H9 (cell line): ENCODE measurements around the gene HASPIN. TPM values are rescaled to one million over a fixed set of nuclear protein-coding genes. Genes with fewer than 3 reads are reported as not detected.

Source experiments
- DNase-seq: peaks from one replicate; pipeline ENCODE4 v3.0.0-alpha.2; 2017
- H2AFZ ChIP-seq: one replicate; pipeline ENCODE4 v1.6.1; 2013; ENCODE audit warnings: mild to moderate bottlenecking, low read length, control low read depth, moderate library complexity
- H2AK5ac ChIP-seq: 2 replicates; pipeline ENCODE4 v1.6.1; 2013; ENCODE audit warnings: low read length, control low read depth, mixed read lengths; ENCODE audit not compliant: insufficient read length
- H2BK120ac ChIP-seq: one replicate; pipeline ENCODE4 v1.6.1; 2013; ENCODE audit warnings: low read depth, mild to moderate bottlenecking, low read length, control low read depth, inconsistent platforms; ENCODE audit not compliant: poor library complexity, severe bottlenecking
- H2BK12ac ChIP-seq: 2 replicates; pipeline ENCODE4 v1.6.1; 2013; ENCODE audit warnings: low read length, control low read depth, mixed read lengths, low read depth; ENCODE audit not compliant: insufficient read length
- H2BK15ac ChIP-seq: 2 replicates; pipeline ENCODE4 v1.6.1; 2013; ENCODE audit warnings: low read depth, low read length, control low read depth
- H2BK20ac ChIP-seq: one replicate; pipeline ENCODE4 v1.6.1; 2013; ENCODE audit warnings: low read depth, mild to moderate bottlenecking, low read length, control low read depth, inconsistent platforms; ENCODE audit not compliant: poor library complexity, severe bottlenecking
- H2BK5ac ChIP-seq: 2 replicates; pipeline ENCODE4 v1.6.1; 2013; ENCODE audit warnings: low read length, control low read depth, mixed read lengths; ENCODE audit not compliant: insufficient read length
- H3K14ac ChIP-seq: 2 replicates; pipeline ENCODE4 v1.6.1; 2013; ENCODE audit warnings: low read length, control low read depth; ENCODE audit not compliant: insufficient read depth
- H3K18ac ChIP-seq: 2 replicates; pipeline ENCODE4 v1.6.1; 2013; ENCODE audit warnings: low read depth, mild to moderate bottlenecking, mixed read lengths, low read length, control low read depth; ENCODE audit not compliant: insufficient read length
- H3K23ac ChIP-seq: 2 replicates; pipeline ENCODE4 v1.6.1; 2013; ENCODE audit warnings: low read length, control low read depth, mixed read lengths, low read depth; ENCODE audit not compliant: insufficient read length
- H3K23me2 ChIP-seq: 2 replicates; pipeline ENCODE4 v1.6.1; 2013; ENCODE audit warnings: low read depth, mild to moderate bottlenecking, mixed read lengths, low read length, control low read depth; ENCODE audit not compliant: insufficient read length, poor library complexity, severe bottlenecking
- H3K27ac ChIP-seq: 2 replicates; pipeline ENCODE4 v1.5.1; 2013; ENCODE audit warnings: low read length, control low read depth, mixed read lengths, low read depth; ENCODE audit not compliant: insufficient read length
- H3K27me3 ChIP-seq: 2 replicates; pipeline ENCODE4 v1.6.1; 2013; ENCODE audit warnings: low read length, control low read depth, inconsistent platforms; ENCODE audit not compliant: insufficient read depth
- H3K4ac ChIP-seq: 2 replicates; pipeline ENCODE4 v1.6.1; 2013; ENCODE audit warnings: low read depth, mild to moderate bottlenecking, control low read depth, inconsistent platforms, low read length, moderate library complexity
- H3K4me1 ChIP-seq: 2 replicates; pipeline ENCODE4 v1.6.1; 2013; ENCODE audit warnings: low read length, control low read depth, inconsistent platforms; ENCODE audit not compliant: insufficient read depth
- H3K4me2 ChIP-seq: 2 replicates; pipeline ENCODE4 v1.6.1; 2013; ENCODE audit warnings: low read length, control low read depth, mixed read lengths; ENCODE audit not compliant: insufficient read length, insufficient read depth
- H3K56ac ChIP-seq: 2 replicates; pipeline ENCODE4 v1.6.1; 2013; ENCODE audit warnings: low read depth, mild to moderate bottlenecking, mixed read lengths, low read length, control low read depth; ENCODE audit not compliant: insufficient read length
- H3K79me1 ChIP-seq: 2 replicates; pipeline ENCODE4 v1.6.1; 2013; ENCODE audit warnings: low read depth, mild to moderate bottlenecking, moderate library complexity, low read length, control low read depth, inconsistent platforms; ENCODE audit not compliant: insufficient read depth, poor library complexity, severe bottlenecking
- H3K79me2 ChIP-seq: 2 replicates; pipeline ENCODE4 v1.6.1; 2013; ENCODE audit warnings: low read length, control low read depth, inconsistent platforms; ENCODE audit not compliant: insufficient read depth
- H3K9ac ChIP-seq: 2 replicates; pipeline ENCODE4 v1.6.1; 2013; ENCODE audit warnings: low read length, control low read depth, mixed read lengths; ENCODE audit not compliant: insufficient read length; ENCODE audit errors: extremely low read depth
- H3K9me3 ChIP-seq: one replicate; pipeline ENCODE4 v1.6.1; 2013; ENCODE audit warnings: low read depth, low read length, inconsistent platforms; ENCODE audit not compliant: control insufficient read depth
- H3T11ph ChIP-seq: one replicate; pipeline ENCODE4 v1.6.1; 2013; ENCODE audit warnings: mild to moderate bottlenecking, low read length, control low read depth, inconsistent platforms
- H4K20me1 ChIP-seq: one replicate; pipeline ENCODE4 v1.6.1; 2013; ENCODE audit not compliant: control insufficient read depth, insufficient read length, insufficient read depth
- H4K5ac ChIP-seq: 2 replicates; pipeline ENCODE4 v1.6.1; 2013; ENCODE audit warnings: low read depth, mild to moderate bottlenecking, mixed read lengths, low read length, control low read depth; ENCODE audit not compliant: insufficient read length
- H4K8ac ChIP-seq: replicated peaks from 2 replicates; pipeline ENCODE4 v1.6.1; 2013; ENCODE audit warnings: low read length, control low read depth, mixed read lengths, low read depth; ENCODE audit not compliant: insufficient read length
- H4K91ac ChIP-seq: 2 replicates; pipeline ENCODE4 v1.6.1; 2013; ENCODE audit warnings: low read depth, mild to moderate bottlenecking, moderate library complexity, mixed read lengths, low read length, control low read depth; ENCODE audit not compliant: insufficient read length
- H3K27ac Mint-ChIP-seq, 3 experiments: 2 replicates in 2 of 3; 3 replicates in 1 of 3; pipeline ENCODE4 v1.8.0; 2020 to 2021; ENCODE audit warnings: mixed read lengths in 3 of 3, mild to moderate bottlenecking in 1 of 3, moderate library complexity in 1 of 3
- H3K27me3 Mint-ChIP-seq: 2 replicates; pipeline ENCODE4 v1.8.0; 2021; ENCODE audit warnings: low read depth, mild to moderate bottlenecking, moderate library complexity, mixed read lengths
- H3K36me3 Mint-ChIP-seq, 3 experiments: 2 replicates in 2 of 3; 3 replicates in 1 of 3; pipeline ENCODE4 v1.8.0; 2020 to 2021; ENCODE audit warnings: low read depth in 3 of 3, mixed read lengths in 3 of 3; ENCODE audit not compliant: insufficient read depth in 1 of 3
- H3K4me1 Mint-ChIP-seq, 2 experiments: 2 replicates each; pipeline ENCODE4 v1.8.0; 2020; ENCODE audit warnings: mixed read lengths in 2 of 2
- H3K4me3 Mint-ChIP-seq, 2 experiments: 2 replicates in 1 of 2; 3 replicates in 1 of 2; pipeline ENCODE4 v1.8.0; 2020 to 2021; ENCODE audit warnings: mild to moderate bottlenecking in 2 of 2, mixed read lengths in 2 of 2, moderate library complexity in 1 of 2
- H3K9me3 Mint-ChIP-seq, 2 experiments: 2 replicates in 1 of 2; 3 replicates in 1 of 2; pipeline ENCODE4 v1.8.0; 2020; ENCODE audit warnings: mild to moderate bottlenecking in 2 of 2, mixed read lengths in 2 of 2, moderate library complexity in 1 of 2
- CTCF ChIP-seq: fragments of 200-600 bp; sonication (generic); conservative IDR thresholded peaks from 3 replicates; pipeline ENCODE4 v1.8.0; 2021; ENCODE audit warnings: antibody characterized with exemption, mild to moderate bottlenecking
- WGBS: extraction: QIAGEN DNeasy Blood & Tissue Kit; methylation state at CpG from one replicate; pipeline ENCODE4 v1.1.7; 2013; ENCODE audit warnings: missing lambda C conversion rate, low lambda C conversion rate, mixed read lengths; ENCODE audit not compliant: insufficient read length; ENCODE audit errors: extremely low coverage; 5-methylcytosine and 5-hydroxymethylcytosine counted together
- total RNA-seq: library from RNA; stranded (reverse); gene quantifications from 2 replicates; pipeline ENCODE4 v1.2.1, GENCODE V29; 2021

HASPIN gene
- total RNA-seq, 1 experiment from 2014 or later = 26.6 TPM

DNA sequence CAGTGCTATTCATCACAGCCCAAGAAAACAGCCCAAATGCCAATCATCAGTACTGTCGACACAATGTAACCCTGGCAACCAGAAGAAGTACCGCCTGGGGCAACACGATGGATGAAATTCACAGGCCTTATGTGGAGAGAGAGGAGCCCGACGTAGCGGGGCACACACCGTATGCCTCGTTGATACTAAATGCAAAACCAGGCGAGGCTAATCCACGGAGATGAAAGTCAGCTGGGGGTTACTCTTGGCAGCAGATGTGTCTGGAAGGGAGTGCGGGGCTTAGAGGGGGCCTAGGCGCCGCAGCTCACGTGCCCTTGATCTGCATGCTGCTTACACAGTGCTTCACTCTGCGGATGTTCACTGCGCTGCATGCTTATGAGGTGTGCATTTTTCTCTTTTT is 47.4 kb downstream of the HASPIN start:
- Histone ChIP-seq H2BK20ac (no peak overlapping the region), H3K56ac (no peak overlapping the region), H4K5ac (no peak overlapping the region), H4K20me1 (no peaks in the 10 kb centered on the region), H2BK5ac (no peak overlapping the region), H3K23me2 (peaks cover 2% of the 10 kb centered on the region), H3K79me1 (no peaks in the 10 kb centered on the region), H4K8ac (peak overlapping the region; percentile 88), H2BK15ac (0 out of 2 replicates have a peak overlapping the region, but pooled peaks have one; percentile 68), H3K9me3 (no peaks in the 10 kb centered on the region), H3T11ph (no peak overlapping the region), H3K4ac (no peak overlapping the region), H3K9ac (no peak overlapping the region), H3K14ac (no peak overlapping the region), H3K27me3 (no peaks in the 10 kb centered on the region), H3K79me2 (no peaks in the 10 kb centered on the region), H3K4me1 (no peaks in the 10 kb centered on the region; the same call in 1 of the 2 replicates), H4K91ac (no peak overlapping the region), H3K18ac (no peak overlapping the region), H3K23ac (no peak overlapping the region), H2AFZ (no peak overlapping the region), H2BK120ac (no peak overlapping the region), H3K4me2 (no peak overlapping the region), H2AK5ac (no peak overlapping the region), H3K27ac (no peak overlapping the region), H2BK12ac (no peak overlapping the region)
- no peak for DNase-seq
- no peak overlapping the region for H3K27ac Mint-ChIP-seq
- peaks cover 2 to 8% of the 10 kb centered on the region in 2 experiments; a peak in 3 of 5 replicates for H3K9me3 Mint-ChIP-seq
- H3K36me3 Mint-ChIP-seq = peaks cover 0 to 5% (median 0%) of the 10 kb centered on the region in 3 experiments; a peak in 3 of 7 replicates
- peaks cover 15 to 23% of the 10 kb centered on the region in 2 experiments for H3K4me1 Mint-ChIP-seq
- H3K4me3 Mint-ChIP-seq = no peak overlapping the region
- no CpG with 5 or more reads among the region's 16 CpGs for WGBS
- no peaks in the 10 kb centered on the region; the same call in 1 of the 2 replicates for H3K27me3 Mint-ChIP-seq
- no peak for TF ChIP-seq CTCF
